Ramos (cell line): ENCODE results near the gene SERGEF.

Source experiments
- in situ Hi-C: fragments of 300-500 bp; cut with MboI; formaldehyde crosslinking; loops from one replicate; pipeline ENCODE4 v1.14.3; 2022; ENCODE audit warnings: low sequenced_read_pairs; ENCODE audit not compliant: unreplicated experiment

SERGEF gene

DNA sequence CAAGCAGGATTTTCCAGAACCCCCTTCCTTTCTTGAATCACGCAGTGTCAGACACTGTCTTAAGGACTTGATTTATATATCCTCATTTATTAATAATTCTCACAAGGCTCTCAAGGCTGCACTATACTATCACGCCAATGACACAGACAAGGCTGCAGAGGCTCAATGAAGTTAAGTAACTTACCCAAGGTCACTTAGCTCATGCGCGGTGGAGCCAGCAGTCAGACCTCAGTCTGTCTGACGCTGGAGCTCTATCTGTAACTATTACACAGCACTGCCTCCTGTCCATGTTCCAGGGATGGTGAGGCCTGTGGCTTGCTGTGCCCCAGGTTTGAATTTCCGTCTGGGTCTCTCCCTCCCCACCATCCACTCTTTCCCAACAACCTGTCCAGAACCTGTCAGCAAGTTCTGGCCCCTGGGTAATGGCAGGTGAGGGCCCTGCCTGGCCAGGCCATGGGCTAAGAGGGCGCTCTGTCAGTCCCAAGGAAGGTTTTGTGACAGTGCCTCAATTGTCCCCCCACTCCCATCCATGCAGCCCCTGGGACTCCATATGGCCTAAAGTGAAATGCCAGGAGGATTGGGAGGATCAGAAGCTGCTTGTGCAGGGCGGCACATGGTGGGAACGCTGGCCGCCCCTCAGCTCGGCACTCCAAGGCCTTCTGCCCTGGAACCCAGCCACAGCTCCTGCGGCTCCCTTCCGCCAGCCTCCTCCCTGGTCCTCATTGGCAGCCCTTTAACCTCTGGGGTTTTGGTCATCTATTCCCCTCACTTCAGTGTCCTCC is 269.6 kb downstream of the SERGEF start:
- in situ Hi-C loops, result no loop called here

DNA sequence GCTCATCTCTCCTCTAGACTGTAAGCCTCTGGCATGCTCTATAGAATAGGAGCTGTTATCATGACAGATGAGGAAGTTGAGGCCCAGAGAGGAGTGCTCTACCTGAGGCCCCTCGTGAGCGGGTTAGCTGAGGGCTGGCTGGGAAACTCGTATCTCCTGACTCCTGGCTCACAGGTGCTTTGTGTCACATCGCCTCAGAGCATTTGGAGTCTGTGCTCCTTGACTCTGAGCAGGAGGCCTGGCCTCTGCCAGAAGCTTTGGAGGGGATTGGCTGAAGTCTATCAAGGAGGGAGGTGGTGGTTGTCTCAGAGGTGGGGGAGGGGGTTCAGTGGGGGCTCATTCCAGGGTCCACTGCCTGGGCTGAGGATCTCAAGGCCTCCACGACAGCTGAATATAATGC is 270.8 kb downstream of the SERGEF start:
- in situ Hi-C loops, result no loop called here

DNA sequence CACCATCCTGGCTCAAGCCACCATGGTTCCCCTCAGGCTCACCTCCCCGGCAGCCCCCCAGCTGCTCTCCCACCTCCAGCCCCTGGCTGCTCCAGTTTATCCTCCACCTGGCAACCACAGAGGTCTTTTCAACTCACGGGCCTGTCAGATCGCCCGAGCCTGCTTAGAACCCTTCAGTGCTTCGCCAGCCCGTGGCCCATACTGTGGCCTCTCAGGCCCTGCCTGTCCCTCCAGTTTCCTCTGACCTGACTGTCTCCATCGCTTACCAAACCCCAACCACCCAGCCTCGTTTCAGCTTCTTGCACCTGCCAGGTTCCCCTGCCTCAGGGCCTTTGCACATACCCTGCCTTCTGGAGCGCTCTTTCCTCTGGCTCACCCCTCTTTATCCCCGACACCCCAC is 271.4 kb downstream of the SERGEF start:
- in situ Hi-C loops, result no loop called here

DNA sequence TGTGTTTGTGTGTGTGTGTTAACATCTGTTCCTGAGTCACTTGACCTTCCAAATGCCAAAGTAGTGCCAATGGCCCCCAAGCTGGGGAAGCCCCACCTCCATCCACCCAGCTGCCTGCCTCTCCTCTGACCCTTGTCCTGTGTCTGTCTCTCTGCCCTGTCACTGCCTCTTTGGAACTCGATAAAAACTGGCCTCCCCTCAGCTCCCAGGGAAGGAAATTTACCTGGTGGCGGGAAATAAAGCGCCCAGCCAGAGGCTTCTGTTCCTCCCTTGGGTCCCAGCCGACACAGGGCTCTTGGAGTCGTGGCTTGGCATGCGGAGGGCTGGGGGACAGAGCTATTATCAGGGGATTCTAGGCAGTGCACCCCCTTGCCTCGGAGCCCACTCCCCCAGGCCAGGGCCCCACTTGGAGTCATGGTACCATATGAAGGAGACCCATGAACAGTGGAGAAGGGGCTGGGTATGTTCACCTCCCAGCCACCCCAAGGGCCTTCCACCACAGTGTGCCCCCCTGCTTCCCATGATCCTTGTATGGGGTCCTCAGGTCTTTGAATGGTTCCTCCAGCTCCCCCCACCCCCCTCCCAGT is 272.1 kb downstream of the SERGEF start:
- in situ Hi-C loops, result no loop called here

DNA sequence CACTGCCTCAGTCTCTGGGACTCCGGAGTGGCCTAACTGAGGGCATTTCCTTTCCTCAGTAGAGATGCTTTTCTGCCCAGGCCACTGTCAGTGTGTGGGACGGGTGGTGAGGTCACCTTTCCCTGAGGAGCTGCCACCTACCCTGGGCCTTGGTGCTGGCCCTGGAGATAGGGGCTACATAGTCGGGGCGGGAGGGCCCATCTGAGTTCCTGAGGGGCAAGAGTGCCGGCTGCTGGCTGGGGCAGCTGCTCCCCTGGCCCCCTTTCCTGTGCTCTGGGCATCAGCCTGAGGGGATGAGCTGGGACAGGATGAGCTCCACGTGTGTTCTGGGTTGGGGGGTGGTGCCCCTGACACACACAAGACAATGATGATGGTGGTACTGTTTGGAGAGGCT is 272.9 kb downstream of the SERGEF start:
- in situ Hi-C loops, result no loop called here

DNA sequence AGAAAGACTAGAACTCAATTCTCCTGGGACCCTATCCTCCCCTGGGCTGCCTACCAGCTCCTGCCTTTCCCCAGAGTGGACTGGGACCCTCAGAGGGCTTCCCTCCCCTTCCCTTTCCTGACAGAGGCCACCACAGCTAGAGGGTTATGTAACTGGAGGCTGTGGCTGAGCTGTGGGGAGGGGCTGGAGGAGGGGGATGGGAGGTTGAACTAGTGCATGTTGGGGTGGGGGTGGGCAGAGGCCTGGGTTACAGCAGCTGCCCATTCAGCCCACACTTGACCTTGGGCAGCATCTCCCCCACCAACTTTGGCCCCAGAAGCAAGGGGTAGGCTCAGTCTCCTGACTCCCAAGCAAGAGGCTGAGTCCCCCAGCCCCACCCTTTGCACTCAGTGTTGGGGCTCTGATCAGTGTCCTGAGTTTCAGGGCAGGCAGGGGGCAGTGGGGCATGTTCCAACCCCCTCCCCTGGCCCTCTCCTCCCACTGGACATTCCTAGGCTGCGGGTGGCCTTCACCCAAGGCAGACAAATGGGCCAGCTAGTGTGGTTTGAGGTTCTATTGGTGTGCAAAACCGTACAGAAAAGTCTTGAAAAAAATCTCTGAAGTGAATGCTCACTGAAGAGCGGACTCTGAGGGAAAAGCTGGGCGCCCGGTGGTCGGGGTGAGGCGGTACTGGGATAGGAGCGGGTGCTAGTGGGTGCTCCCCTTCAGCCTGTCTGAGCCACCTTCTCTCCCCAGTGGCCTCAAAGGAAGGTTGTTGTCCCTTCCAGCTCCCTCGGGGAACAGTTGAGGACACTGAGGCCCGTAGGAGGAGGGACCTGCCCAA is 274.5 kb downstream of the SERGEF start:
- in situ Hi-C loops, result no loop called here
